NCI-H1436 treated with DMSO at 0.1 percent for 48 hours (cell line): ENCODE data around the gene IGLL5.
"Not testable (repeated sequence)": the region's sequence is repeated elsewhere in the genome, so short reads cannot be mapped to it uniquely, and the experiment has no call there.

ENCODE experiments used
- DNase-seq: peaks from one replicate; lab custom pipeline; 2025; lab: John Stamatoyannopoulos, UW

Gene IGLL5

DNA sequence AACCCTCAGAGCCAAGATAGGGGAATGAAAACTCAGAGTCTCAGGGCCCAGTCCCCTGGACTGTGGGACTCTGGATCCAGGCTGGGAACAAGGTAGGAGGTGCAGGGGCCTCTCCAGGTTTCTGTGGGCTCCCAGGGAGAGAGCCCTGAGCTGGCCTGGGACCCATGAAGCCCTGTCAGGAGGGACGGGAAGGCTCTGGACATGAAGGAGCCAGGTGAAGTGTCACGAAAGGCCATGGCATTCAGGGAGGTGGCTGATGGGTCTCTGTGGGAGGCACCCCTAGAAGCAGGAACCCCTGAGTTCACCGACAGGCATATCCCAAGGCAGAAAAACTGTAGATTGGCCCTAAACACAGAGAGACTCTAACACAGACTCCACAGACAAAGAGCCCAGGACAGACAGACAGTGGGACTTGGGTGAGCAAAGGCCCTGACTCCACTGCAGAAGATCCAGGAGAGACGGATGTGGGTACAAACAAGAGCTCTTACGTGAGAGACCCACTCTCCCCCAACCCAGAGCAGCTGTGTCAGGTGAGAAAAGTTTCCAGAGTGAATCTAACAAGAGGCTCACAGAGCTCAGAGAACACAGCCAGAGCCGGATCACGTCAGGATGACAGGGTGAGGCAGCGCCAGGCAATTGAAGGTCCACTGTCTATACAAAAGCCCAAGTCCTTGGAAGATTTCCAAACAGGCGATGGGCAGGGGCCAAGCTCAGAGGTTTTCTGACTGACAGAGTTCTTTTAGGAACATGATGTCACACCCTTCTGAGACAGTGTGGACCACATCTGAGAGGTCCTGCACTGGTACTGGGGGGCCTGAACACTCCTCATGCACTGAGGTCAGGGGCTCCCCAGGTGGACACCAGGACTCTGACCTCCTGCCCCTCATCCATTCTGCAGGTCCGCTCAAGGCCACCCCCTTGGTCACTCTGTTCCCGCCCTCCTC lies 27.4 kb downstream of the IGLL5 start:
- no peak for DNase-seq

DNA sequence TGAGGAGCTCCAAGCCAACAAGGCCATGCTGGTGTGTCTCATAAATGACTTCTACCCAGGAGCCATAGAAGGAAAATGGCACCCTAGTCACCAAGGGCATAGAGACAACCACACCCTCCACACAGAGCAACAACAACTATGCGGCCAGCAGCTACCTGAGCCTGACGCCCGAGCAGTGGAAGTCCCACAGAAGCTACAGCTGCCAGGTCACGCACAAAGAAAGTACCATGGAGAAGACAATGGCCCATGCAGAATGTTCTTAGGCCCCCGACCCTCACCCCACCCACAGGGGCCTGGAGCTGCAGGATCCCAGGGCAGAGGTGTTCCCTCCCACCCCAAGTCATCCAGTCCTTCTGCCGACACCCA lies 28.0 kb downstream of the IGLL5 start:
- no peak for DNase-seq

DNA sequence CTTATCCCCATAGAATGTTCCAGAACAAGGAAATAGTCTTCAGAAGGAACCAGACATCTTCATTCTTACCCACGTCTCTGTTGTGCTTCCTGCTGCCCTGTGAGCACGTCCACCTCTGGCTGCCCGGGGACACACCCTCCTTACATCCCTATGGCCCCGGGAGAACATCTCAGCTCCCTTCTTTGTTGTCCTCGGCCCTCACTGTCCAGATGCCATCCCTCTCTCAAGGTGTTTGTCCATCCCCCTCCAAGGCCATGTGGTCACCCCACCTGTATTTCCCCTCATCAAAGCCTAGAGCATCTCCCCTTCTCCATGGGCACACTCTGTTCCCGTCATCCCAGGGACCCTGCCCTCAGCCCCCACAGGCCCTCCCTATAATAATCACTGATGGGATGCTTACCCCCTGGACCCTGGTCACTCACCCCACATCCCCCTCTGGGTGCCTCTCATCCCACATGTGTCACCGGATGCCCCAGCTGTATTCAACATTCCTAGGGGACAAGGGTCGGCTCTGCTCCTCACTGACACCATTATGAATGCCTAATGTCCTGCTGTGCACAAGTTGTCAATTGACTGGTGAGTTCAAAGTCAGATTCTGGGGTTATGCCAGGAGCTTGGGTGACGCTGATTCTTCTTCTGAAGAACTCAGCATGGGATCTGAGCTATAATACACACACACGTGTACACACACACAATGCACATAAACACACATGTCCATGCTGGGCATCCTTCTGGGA lies 28.8 kb downstream of the IGLL5 start:
- no peak for DNase-seq

DNA sequence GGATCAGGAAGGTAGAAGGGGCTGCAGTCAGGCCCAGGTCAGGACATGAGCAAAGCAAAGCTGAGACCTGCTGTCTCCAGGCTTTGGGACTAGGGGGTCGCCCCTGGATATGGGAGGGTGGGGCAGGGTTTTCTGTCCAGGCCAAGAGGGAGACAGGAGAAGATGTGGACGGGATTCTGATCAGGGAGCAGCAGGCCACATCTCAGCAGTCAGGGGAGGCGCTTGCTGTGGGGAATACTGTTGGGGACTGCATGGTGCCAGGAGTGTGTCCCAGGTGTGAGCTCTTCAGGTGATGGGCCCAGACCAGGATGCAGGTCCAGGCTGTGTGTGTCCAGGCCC lies 29.3 kb downstream of the IGLL5 start:
- no peak for DNase-seq

DNA sequence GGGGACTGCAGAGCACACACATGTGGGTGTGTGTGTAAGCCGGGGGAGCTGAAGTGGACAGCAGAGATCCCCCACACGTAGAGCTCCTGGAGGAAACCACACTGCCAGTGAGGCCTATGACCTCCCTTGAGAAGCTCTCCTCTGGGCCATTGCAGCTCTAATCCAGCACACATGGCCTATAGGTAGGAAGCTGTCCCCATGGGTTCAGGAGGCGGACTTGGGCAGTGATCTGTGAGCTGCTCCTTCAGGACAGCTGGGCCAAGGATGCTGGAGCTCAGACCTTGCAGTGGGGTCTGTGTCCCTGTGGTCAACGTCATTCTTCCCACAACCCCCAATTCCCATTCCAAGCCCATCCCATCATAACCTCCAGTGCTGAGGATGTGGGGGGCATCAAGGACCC lies 29.8 kb downstream of the IGLL5 start:
- DNase-seq: no peak

DNA sequence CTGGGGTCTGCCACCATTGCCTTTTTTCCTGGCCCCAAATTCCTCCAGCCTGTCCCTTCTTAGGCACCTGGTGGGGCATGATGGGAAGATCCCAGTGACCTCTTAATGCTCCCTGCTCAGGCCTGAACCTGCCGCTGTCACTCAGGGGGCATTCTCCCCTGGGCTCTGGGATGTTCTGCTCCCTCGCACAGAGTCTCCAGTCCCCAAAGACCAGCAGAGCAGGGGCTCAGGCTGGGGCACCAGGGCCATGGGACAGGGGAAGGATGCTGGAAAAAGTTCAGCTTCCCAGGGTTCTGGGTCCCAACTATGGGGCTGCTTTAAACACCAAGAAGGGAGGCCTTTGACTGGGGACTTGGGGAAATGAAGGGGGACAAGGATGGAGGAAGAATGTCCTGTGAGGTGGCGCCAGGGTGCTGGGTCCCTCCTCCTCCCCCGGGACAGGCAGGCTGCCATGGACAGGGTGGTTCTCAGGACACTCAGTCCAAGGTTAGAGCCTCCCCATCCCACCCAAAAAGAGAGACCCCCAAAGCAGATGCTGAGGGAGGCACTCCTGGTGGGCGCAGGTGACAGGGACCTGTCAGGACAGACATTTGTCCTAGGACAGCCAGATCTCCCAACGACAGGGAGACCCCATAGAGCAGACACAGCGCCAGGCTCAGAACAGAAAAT lies 30.8 kb downstream of the IGLL5 start:
- DNase-seq: no peak

DNA sequence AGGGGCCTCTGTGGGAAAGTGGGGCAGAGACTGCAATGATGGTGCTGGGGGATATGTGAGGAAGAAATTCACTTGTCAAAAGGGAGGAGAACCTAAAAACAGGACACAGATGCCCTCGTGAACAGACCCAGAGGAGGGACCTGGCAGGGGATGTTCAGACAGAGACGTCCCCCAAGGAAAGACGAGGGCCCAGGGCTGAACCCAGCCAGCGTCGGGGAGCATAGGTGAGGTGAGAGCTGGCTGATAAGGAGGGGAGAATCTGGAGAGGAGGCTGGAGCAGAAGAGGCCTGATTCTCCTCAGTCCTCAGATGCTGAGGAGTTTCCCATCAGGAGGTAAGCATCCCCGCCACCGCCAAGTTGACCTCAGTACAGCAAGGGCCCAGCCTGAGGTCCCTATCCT lies 31.4 kb downstream of the IGLL5 start:
- DNase-seq: no peak

DNA sequence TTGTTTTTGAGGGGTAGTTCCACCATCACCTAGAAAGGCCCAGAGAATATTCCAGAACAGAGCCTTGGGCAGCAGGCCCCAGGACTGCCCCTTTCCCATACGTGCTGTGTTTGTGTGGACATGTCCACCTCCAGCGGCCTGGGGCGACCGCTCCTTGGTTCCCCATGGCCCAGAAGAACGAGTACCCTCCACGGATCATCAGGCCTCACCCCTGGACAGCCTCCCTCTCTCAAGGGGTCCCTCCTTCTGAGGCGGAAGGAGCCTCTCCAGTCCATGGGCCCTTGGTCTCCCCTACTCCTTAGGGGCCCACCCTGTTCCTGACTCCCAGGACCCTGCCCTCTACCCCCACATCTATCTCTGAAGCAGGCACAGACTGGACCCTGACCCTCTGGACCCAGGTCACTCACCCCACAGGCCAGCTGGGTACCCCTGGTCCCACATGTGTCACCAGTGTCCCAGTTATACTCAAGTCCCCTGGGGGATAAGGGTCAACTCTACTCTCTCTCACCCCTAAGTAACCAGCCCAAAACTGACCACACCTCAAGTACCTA lies 32.6 kb downstream of the IGLL5 start:
- DNase-seq: no peak

DNA sequence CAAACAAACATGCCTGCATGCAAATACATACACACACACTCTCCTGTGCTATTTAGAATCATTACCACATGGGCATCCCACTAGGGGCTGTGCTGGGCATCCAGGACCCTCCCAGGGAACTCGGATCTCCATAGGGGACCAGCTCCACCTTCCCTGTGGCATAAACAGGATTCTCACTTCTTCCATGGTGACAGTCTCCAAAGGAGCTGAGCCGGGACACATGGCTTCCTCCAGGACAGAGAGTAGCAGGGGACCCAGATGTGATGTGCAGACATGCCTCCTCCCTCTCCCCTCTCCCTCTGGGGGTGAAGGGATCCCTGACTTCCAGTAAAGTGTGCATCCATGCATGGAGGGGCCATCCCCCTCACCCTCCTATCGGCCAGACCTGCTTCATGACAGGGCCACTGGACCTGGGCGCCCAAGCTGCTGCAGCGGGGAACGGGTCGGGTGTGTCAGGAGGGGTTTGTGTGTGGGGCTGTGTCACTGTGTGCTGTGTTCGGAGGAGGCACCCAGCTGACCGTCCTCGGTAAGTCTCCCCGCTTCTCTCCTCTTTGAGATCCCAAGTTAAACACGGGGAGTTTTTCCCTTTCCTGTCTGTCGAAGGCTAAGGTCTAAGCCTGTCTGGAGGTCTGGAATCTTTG lies 33.4 kb downstream of the IGLL5 start:
- no peak for DNase-seq

DNA sequence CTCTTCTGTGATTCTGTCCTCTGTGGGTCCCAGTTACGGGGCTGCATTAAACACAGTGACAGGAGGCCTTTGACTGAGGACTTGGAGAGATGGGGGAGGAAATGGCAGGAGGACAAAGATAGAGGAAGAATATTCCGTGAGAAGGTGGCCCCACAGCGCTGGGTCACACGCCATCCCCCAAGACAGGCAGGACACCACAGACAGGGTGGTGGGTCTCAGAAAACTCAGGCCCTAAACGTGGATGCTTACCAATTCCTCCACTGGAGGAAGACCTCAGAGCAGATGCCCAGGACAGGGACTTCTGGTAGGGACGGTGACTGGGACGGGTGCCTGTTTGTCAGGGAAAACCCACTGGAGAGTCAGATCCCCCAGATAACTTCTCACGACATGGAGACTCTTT lies 34.0 kb downstream of the IGLL5 start:
- DNase-seq: no peak

DNA sequence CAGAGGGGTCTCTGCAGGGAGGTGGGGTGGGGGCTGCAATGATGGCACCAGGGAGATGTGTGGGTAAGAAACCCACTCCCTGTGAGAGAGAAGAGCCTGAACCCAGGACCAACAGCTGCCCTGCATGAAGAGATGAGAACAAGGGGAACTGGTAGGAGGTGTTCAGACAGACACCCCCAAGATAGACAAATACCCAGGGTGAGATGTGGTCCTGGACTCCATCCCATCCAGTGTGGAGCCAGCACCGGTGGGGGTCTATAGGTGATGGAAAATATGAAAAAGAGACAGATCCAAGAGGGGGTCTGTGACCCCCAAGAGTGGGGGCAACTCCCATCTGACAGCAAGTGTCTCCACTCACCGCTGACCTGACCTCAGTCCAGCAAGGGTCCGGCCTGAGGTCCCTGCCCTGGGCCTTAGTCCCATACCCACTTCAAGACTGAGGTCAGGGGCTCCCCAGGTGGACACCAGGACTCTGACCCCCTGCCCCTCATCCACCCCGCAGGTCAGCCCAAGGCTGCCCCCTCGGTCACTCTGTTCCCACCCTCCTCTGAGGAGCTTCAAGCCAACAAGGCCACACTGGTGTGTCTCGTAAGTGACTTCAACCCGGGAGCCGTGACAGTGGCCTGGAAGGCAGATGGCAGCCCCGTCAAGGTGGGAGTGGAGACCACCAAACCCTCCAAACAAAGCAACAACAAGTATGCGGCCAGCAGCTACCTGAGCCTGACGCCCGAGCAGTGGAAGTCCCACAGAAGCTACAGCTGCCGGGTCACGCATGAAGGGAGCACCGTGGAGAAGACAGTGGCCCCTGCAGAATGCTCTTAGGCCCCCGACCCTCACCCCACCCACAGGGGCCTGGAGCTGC lies 34.7 kb downstream of the IGLL5 start:
- DNase-seq: not testable (repeated sequence)

DNA sequence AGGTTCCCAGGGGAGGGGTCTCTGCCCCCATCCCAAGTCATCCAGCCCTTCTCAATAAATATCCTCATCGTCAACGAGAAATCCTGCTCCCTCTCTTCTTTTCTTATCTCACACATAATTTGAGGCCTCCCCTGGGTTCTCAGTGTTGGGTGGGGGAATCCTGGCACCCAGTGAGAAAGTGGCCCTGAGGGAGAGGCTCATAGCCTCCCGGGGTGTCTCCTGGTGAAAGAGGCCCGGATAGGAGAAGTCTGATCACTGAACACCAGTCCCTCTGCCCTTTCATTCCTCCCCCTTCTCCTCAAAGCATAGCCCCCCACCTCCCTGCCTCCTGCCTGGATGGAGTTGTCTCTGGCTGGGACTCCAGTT lies 35.3 kb downstream of the IGLL5 start:
- no peak for DNase-seq

DNA sequence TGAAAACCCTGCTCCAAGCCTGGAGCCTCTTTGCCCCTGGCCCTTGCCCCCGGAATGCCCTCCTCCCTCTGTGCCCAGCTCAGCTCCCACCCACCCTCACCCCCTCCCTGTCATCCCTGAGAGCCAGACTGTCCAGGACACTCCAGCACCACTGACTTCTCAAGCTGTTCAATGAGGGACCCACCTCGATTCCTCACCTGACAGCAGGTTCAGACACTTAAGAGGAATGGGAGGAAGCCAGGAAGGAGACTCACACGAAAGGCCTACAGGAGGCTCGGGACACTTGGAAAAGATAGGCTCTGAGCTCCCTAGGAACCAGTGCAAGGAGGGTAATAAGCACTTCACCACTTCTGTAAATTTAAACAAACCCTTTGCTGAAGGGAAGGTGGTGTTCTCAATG lies 35.8 kb downstream of the IGLL5 start:
- DNase-seq: no peak

DNA sequence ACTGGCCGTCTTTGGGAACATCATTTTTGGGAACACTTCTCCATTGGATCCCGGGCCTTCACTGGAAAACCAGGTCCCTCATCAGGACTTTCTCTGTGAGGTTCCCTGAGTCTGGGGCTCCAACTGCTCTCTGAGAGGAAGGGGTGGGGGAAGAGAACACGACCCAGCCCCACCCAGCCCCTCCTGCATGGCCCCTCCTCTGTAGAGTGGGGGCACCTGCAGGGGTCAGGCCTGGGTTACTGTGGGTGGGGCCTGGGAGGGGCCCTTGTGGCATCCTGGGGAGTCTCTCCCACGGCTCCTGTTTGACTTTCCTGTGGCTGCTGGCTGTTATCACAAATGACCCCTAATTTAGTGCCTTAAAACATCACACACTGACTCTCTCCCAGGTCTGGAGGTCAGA lies 36.3 kb downstream of the IGLL5 start:
- DNase-seq: no peak

DNA sequence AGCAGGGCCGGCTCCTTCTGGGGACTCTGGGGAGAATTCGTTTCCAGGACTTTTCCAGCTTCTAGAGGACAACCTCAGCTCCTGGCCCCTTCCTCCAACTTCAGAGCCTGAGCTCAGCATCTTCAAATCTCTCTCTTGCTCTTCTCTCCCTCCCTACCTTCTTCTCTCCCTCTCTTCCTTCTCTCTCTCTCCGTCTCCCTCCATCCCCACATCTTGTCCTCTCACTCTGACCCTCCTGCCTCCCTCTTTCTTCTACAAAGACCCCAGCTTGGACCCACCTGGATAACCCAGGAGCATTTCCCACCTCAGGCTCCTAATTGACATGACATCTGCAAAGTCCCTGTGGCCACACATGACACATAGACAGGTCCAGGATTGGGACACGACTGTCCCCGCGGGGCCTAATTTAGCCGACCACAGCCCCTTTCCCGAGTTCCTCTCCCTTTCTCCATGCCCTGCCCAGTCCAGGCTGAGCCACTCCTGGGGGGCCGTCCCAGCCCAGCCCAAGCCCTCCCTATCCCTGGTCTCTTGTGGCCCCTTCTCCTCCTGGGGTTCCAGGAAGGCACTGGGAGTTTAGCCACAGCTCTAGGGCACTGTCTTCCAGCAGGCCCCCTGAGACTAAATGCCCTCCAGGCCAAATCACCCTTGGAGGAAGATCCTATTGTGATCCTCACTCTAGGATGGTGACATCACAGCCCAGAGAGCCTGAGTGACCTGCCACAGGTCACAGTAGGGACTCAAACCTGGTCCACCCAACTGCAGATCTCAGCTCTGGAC lies 36.9 kb downstream of the IGLL5 start:
- DNase-seq: no peak

DNA sequence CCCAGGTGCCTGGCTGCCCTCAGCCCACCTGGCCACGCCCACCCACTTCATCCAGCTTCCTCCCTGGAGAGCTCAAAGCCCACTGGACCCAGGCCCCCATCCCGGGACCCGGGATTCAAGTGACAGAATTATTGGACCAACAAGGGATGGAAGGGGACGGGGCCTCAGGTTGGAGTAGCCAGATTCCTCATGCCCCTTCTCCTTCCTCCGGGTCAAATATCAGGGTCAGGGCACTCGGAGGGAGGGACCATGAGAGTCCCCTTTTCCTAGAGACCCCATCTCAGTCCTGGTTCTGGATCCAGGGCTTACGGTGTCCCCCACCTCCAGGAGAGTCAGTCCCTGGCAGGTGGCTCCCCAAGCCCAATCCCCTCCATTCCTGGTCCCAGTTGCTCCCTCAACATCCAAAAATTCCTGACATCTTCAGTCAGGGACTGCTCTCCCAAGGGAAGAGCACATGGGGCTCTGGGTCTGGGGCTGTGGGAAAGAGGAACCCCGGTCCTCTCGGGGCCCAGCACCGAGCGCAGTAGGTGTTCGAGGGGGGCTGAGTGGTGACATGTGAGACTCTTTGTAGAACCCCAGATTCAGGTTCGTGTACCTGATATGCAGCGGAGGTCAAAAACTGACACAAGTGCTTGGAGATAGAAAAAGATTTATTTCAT lies 37.7 kb downstream of the IGLL5 start:
- no peak for DNase-seq

DNA sequence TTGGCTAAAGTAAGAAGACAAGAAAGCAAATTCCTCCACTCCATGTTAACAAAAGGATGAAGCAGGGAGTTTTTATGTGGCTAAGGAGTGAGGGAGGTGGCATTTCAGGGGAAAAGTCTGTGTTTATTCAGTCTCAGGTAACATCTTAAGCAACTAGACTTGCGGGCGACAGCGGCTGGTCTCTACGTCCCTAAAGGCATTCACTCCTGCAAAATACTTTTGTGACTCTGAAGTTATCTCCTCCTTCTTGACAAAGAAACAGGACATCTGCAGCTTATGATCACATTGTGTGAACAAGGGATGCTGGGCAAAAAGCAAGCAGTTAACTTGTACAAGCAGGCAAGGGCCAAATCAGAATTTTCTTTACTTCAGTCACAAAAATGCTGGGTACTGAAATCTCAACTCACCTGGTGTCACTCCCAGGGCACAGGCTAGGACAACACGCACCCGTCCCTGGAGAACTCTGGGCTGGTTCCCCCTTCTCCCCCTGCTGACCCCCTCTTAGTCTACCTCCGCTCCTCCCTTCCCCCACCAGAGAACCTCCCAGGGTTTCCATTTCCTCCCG lies 38.3 kb downstream of the IGLL5 start:
- no peak for DNase-seq

DNA sequence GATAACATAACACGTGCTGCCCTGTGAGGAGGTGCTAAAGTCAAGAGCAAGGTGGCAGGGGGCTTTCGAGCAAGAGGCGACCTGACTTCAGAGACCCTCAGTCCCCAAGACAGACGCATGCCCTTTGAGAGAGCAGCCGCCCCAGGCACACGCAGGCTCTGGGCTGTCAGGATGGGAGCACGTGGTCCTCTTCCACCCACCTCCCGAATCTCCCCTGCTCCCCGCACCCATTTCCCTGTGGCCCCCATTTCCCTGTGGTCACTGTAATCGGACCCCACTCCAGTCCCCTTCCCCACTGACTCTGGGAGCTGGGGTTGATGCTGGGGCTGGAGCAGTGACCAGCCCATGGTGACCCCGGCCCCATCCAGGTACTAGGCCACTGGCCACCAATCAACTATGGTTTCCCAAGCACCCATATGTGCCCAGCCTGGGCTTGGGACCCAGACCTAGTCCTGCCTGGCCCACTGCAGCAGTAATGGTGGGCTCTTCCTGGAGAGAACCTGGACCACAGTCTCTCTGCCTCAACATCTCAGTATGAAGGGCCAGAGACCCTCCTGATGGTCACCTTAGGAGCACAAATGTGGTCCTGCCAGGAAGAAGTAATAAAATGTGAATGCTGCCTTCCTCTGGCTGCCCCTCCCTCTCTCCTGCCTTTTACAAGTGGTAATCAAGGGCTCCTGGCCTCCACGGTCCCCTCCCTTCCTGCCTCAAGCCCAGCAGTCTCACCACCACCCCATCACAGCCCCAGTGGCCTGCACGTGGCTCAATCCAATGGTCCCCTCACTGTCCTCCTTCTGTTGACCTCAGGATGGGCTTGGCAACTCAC lies 39.0 kb downstream of the IGLL5 start:
- no peak for DNase-seq
